GM18867 (cell line): Measurements from ENCODE around the gene SLX9.

Experiments
- ATAC-seq: cut with Tn5 transposase; IDR thresholded peaks from one replicate; pipeline ENCODE4 v1.9.1; 2021; ENCODE audit warnings: mild to moderate bottlenecking, moderate library complexity; ENCODE audit not compliant: unreplicated experiment

The SLX9 gene

DNA sequence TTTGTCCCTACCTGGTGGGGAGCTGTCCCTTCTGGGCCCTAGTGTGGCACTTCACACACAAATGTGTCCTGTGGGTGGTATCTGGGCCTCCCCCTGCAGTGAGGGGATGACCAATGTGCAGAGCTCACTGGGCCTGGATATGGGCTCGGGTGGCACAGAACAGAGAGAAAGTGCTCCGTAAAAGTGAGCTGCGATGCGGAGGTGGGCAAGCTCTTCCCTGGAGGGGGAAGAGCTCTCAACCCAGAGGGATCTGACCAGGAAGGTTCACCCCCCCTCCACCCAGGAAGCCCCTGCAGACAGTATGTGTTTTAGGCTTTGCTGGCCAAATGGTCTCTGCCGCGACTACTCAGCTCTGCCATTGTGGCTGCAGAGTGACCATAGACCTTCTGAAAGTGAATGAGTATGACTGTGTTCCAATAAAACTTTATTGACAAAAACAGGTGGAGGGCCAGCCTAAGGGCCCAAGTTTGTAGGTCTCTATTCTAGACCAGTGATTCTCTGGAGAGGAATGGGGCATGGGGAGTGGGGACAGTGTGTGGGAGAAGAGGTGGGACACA lies 10.5 kb upstream of the SLX9 start:
- ATAC-seq: no peak

DNA sequence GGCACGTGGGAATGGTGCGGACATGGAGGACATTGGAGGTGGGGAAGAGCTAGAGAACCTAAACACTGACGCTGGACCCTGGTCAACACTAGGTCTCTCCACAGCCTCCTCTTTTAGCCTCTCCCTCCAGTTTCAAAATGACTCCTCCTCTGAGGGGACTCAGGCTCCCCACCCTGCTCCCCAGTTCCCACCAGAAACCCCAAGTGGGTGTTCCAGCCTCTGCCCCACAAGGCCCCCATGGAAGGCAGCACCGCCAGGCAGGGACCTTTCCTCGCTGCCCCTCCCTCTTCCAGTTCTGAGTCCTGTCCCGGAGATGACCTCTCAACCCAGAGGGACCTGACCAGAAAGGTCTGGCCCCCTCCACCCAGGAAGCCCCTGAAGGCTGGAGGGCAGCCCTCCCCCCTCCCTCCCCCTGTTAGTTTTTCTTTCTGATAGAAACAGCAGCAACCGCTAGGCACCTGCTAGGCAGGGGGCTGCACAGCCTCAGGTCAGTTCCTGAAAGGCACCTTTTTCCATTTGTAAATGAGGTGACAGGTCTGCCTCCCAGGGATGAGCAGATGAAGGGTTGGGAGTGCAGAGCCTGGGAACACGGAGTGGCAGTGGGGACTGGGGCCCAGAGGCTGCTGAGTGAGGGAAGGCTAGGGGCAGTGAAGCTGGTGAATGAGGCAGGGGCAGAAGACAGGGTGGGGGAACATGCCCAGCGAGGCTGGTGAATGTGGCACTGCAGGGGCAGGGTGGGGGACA lies 9.9 kb upstream of the SLX9 start:
- ATAC-seq: no peak

DNA sequence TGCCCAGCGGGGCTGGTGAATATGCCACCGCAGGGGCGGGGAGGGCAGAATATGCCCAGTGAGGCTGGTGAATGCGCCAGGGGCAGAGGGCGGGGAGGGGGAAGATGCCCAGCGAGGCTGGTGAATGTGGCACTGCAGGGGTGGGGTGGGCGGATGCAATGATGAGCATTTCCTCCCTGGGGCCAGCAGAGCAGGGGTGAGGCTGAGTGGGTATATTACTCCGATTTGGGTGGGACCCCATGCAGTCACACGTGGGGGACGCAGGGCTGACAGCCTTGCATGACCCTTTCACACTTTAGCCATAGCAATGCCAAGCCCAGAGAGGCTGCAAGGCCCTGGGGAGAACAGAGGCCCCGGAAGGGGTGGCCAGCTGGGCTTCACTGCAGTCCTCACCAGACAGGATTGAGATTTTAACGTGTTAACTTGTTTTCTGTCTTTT lies 9.3 kb upstream of the SLX9 start:
- no peak for ATAC-seq

DNA sequence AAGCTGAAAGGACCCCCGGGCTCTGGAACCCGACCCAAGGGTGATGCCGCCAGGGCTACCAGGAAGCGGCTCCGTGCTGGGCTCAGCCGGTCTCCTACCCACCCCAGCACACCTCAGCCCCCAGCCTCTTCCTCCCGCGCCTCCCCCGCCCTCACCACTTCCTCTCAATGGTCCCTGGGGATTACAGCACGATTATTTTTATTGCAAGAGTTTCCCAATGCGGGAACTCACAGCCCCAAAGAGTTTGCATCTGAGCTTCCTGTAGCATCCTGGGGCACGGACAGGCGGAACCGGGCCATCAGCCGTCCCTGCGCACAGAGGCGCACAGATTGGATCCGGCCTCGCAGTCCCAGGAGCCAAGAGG lies 8.7 kb upstream of the SLX9 start:
- no peak for ATAC-seq

DNA sequence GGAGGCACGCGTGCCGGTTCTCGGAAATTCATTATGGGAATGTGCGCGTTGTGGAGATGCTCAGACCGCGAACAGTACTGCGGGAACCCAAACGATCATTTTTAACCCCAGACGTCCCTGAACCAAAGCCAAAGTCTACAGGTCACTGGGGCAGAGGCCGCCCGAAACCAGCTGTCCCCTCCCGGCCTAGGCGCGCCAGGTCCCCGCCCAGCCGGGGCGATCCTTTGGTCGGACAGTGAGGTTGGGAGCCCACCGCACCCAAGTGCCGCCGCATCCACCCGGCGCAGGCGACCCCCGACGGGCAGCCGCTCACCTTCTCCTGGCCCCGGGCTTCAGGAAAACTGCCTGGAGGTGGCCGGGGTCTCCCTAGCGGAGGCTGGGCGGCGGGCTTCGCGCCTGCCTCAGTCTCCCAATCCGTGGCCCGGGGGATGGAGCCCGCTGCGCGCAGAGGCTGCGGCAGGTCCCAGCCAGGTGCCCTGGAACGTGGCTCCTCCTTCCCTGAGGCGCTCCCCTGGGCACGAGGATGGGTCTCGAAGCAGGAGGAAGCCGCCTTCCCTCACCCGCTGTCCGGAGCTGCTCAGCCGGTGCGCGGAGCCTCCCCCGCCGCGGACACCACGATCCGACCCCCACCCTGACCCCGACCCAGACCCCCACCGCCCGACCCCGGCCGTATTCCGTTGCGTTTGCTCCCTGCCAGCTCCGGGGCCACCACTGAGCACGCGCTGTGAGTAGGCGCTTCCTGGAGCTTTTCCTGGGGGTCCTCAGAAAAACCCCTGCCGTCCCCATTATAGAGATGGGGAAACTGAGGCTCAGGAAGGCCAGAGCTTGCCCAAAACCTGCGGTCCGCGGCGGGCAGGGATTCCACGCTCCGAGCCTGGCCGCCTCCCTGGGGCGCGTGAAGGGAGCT lies 8.1 kb upstream of the SLX9 start:
- ATAC-seq: no peak

DNA sequence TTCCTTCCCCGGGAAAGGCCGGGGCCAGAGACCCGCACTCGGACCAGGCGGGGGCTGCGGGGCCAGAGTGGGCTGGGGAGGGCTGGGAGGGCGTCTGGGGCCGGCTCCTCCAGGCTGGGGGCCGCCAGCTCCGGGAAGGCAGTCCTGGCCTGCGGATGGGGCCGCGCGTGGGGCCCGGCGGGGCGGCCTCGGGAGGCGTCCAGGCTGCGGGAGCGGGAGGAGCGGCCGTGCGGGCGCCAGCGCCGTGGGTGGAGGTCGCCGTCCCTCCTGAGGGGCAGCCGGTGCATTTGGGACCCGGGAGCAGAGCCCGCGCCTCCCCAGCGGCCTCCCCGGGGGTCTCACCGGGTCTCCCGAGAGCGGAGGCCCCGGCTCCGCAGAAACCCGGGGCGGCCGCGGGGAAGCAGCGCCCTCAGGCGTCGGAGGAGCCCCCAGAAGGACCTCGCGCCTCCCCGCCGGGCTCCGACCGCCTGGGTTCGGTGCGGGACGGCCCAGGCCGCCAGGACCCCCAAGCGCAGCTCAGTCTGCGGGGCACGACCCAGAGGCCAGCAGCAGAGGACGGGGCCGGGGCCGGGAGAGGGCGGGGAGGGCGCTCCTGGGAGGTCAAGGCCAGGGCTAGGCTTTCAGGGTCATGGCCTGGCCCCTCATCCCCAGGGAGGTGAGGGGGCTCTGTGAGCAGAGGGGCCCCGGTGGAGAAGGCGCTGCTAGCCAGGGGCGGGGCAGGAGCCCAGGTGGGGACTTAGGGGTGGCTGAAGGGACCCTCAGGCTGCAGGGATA lies 7.2 kb upstream of the SLX9 start:
- ATAC-seq: no peak

DNA sequence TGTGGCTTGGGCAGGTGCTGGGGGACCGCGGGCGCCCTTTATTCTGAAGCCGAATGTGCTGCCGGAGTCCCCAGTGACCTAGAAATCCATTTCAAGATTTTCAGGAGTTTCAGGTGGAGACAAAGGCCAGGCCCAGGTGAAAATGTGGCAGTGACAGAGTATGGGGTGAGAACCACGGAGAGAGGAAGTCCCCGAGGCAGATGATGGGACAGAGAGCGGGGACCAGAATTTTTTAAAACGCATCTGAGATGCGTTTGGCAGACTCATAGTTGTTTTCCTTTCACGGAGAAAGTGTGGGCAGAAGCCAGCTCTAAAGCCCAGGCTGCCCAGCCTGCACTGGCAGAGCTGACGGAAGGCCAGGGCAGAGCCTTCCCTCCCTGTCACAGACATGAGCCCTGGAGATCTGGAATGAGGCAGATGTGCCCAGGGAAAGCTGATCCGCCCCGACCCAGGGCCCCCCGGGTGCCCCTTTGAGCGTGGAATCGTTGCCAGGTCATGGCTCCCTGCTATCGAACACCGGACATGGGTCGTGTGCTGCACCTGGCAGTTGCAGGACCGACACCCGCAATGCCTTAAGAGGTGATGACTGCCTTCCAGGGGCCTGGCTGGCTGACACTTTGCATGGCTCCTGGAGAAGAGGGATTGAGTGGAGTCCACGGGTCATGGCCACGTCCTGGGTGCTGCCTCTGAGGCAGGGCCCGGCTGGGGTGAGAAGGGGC lies 6.5 kb upstream of the SLX9 start:
- ATAC-seq: no peak

DNA sequence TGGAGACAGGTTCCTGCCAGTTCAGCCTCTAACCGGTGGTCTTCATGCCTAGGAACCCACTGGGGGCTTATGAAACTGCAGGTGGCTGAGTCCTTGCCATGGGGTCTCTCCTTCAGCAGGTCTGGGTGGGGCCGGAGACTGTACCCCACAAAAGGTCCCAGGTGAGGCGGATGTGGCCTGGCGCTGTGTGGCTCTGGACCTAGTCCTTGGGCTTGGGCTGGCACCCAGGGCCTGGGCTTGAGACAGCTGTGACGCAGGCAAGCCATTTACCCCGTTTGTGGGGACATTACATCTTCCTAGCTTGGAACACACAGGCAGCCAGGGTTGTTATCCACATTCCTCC lies 5.9 kb upstream of the SLX9 start:
- no peak for ATAC-seq

DNA sequence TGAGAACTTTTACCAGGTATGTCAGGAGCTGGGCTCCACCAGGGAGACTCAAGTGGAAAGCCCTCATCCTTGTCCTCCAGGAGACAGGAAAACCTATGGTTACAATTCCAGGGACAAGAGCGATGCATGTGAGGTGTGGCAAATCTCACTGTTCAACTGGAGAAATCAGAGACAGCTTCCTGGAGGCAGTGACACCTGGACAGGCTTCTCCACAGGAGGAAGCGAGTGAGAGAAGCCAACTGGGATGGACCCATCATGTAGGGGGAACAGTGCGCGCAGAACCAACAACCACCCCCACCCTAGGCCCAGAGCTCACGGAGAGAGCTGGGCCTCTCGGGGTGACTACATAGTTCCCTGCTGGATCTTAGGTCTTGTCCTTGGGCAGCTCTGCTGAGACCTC lies 5.6 kb upstream of the SLX9 start:
- no peak for ATAC-seq

DNA sequence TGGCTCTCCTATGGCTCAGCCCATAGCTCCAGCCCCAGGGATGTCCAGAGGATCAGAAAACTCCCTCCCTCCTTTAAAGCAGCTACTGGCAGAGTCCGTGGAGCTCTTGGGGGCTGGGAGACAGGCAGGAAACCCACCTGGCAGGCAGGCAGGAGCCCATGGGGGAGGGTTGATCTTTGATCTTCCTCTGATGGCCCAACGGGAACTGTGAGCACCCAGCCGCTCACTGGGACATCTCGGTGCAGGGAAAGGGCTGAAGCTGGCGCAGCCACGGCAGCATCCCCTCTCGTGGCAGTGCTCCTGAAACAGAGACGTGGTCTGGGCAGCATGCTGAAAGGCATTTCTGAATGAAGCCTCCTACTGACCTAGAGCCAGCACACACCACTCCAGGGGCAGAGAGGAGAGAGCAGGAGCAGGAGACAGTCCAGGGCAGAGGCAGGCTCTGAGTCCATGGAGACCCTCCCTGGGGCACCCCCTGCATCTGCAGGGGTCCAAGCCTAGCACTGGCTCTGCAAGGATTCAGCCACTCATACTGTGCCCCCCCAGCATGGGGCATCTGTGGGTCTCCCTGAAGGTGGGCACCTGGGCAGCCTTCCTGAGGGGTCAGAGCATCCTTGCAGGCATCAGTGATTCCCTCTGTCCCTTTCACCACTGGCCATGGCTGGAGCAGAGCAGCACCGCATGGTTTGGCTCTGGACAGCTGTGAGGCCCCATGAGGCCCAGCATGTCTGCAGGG lies 4.9 kb upstream of the SLX9 start:
- no peak for ATAC-seq

DNA sequence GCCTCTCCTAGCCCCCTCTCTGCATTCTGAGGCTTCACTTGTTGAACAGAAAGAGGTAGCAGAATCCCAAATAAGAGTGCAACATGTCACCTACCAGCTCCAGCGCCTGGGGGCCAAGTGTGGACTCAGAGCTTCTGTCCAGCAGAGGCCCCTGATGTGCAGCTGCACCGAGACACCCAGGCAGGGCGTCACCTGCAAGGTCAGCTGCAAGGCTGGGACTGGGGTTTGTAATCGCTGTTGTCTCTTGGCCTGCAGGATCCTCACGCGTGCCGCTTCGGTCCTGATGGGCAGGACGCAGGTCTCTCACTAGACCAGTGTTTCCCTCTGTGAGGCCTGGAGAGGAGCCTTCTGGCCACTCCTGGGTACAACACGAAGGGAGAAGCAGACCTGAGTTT lies 4.3 kb upstream of the SLX9 start:
- no peak for ATAC-seq

DNA sequence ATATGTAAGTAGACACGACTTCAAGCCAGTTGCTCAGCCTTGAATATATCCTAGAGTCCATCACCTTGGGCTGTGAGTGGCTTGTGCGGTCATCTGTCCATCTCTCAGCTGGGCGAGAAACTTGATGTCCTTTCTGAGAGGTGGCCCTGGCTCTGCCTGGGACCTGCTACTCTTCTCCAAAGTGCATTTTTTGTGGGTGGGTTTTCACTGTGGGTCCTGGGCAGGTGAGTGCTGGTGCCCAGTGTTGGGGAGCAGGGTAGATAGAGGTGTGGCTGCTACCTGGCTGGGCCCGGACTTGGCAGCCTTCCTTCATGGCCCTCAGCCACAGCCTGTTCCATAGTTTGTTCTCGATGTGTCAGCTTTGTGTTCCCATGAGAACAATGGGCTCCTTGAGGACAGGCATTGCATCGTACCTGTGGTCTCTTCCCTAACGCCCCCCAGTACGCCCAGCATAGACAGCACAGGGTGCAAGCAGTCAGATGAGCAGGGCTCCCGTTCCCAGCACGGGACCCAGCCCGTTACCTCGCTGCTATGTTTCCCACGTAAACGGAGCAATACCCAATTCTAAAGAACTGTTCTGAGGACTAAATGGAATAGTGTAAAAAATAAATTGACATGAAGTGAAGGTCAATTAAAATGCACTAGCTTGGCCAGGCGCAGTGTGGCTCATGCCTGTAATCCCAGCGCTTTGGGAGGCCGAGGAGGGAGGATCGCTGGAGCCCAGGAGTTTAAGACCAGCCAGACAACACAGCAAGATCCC lies 877 bp upstream of the SLX9 start:
- no peak for ATAC-seq

DNA sequence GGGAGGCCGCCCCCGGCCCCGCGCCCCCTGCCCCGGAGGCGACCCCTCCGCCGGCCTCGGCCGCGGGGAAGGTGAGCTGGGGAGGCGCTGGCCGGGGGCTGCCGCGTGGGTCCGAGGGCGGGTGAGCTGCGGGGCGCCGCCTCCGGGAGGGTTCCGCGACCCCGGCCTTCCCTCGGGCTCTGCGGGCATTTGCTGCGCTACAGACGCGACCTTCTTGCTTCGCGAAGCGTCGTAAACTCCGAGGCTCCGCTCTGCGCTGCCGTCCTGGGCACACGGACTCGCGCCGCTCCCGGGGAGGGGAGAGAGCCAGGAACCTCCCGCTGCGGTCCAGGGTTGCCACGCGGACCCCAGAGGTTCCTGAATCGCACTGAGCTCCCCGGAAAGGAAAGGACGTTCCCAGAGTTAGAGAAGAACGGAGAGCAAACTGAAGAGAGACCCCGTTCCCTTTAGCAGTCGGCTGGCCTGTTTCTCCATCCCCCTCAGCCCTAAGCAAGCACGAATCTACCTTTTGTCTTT lies 345 bp downstream of the SLX9 start:
- peak; percentile 38 for ATAC-seq

DNA sequence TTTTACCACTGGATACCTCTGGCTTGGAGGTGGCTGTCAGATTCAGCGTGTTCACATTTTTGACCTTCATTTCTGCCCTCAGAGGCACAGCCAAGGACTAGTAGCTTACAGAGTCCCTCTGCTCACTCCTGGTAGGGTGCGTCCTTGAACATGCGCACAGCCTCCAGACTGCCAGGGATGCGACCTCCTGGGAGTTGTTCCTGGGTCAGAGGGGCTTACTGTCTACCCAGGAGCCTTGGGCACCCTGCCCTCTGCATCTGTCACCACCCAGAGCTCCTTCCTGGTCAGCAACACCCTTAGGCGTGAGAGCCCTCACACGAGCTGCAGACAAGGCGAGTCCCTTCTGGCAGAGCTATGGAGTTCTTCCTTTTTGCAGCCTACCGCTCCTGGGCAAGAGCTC lies 1.7 kb downstream of the SLX9 start:
- ATAC-seq: no peak

DNA sequence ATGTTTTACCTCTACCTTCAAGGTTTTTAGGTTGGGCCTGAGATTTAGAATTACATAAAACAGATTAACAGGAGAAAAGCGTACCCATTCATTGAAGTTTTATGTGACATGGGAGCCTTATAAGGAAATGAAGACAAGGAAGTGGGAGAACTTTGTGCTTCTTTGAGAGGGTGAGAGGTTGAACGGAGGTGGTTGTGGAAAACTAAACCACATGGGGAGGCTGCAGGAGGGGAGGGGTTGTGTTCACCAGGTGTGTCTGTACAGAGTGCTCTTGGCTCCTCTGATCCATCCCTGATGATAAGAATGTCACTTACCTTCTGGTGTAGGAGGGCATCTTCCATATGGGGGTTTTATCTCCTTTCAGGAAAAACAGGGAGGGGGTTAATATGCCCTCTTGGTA lies 2.7 kb downstream of the SLX9 start:
- ATAC-seq: no peak

DNA sequence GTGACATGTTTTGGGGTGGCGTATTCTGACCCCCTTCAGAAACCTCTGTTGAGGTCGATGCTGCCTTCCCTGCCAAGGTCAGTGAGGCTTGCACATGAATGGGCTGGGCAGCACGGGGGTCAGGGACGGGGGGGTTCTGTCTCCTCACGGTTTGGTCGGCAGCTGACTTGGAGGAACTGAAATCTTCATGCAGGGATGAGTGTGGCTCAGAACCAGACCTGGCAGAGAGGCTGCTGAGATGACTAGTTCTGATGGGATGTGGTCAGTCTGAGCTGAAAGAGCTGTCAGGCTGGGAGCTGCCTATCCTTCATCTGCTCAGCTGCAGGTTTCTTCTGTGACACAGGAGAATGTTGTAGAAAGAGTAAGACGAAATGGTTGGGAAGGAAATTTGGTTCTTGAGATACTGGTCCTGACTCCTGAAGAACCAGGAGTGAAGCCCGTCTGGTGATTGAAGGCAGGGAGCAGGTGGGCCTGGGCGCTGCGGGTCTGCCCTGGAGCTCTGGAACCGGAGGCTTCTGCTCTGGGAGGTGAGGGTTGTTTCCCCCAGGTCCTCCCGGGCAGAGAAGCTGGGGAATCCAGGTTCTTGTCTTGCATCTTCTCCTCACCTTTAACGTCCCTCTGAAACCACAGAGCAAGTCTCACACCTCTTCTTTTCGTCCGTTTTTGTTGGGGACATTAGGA lies 3.3 kb downstream of the SLX9 start:
- no peak for ATAC-seq

DNA sequence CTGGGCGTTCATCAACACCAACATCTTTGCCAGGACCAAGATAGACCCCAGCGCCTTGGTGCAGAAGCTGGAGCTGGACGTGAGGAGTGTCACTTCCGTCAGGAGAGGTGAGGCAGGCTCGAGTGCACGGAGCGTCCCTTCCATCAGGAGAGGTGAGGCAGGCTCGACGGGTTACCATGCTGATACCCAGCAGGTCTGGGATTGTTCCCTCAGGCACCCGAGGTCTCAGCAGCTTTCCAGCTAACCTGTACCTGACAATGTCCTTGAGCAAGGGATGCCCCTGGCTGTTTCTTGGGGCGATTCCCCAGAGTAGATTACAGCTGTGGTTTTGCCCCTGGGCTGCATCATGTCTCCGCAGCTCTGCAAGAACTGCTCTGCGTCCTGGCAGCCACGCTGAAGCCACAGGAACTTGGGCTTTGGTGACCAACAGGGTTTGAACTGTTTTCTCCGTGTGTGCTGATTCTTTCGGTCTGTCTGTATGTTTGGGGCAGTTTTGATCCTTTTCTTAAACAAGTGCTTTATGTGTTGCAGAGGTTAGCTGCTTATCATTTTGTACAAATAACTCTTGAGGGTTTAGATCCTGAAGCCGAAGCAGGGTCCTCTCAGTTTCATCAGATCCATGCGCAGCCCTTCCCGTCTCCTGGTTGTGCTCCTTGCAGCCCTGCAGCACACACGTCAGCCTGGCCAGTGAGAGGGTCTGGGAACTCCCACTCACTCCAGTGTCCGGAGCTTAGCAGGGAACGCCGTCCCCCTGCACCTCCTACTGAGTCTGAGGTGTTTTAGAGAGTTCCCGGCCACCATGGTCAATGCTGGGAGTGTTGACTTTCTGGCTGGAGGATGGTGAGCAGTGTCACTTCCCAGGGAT lies 4.1 kb downstream of the SLX9 start:
- no peak for ATAC-seq

DNA sequence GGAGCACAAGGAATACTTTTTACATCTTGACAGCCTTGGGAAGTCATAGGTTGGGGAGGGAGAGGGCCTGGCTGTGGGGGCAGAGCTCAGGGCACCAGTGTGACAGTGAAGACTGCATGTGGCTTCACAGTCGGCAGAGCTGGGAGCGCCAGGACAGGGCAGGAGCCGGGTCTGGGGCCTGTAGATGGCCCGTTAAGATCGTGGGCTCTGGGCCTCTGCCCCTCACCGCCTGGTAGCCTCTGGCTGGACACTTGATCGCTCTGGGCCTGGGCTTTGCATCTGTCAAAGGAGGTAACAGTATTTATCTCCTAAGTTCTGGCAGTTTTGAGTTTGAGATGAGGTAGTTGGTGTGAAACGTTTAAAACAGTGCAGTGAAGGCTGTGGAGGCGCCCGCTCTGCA lies 4.8 kb downstream of the SLX9 start:
- ATAC-seq: no peak
